ENCODE data around the gene HM13. TPM values are rescaled to one million over a fixed set of nuclear protein-coding genes. Genes with fewer than 3 reads are reported as not detected.

Gene HM13
- total and polyA plus RNA-seq, 2 of the 13 experiments (the other 11 are each of a cell fraction or from before 2014, with no cell fraction given): 118 to 243 TPM

GRCh38 chr20:31605902-31606803, 91.9 kb downstream of the HM13 start (continued):
- TF ChIP-seq, protein P1, sequence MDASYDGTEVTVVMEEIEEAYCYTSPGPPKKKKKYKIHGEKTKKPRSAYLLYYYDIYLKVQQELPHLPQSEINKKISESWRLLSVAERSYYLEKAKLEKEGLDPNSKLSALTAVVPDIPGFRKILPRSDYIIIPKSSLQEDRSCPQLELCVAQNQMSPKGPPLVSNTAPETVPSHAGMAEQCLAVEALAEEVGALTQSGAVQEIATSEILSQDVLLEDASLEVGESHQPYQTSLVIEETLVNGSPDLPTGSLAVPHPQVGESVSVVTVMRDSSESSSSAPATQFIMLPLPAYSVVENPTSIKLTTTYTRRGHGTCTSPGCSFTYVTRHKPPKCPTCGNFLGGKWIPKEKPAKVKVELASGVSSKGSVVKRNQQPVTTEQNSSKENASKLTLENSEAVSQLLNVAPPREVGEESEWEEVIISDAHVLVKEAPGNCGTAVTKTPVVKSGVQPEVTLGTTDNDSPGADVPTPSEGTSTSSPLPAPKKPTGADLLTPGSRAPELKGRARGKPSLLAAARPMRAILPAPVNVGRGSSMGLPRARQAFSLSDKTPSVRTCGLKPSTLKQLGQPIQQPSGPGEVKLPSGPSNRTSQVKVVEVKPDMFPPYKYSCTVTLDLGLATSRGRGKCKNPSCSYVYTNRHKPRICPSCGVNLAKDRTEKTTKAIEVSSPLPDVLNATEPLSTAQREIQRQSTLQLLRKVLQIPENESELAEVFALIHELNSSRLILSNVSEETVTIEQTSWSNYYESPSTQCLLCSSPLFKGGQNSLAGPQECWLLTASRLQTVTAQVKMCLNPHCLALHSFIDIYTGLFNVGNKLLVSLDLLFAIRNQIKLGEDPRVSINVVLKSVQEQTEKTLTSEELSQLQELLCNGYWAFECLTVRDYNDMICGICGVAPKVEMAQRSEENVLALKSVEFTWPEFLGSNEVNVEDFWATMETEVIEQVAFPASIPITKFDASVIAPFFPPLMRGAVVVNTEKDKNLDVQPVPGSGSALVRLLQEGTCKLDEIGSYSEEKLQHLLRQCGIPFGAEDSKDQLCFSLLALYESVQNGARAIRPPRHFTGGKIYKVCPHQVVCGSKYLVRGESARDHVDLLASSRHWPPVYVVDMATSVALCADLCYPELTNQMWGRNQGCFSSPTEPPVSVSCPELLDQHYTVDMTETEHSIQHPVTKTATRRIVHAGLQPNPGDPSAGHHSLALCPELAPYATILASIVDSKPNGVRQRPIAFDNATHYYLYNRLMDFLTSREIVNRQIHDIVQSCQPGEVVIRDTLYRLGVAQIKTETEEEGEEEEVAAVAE (CRISPR knock-in tag; IDR thresholded peaks at IDR 0.05; ENCODE audit: borderline replicate concordance): peak; percentile 61; the same call in 1 of the 2 replicates
- TF ChIP-seq HES4 (CRISPR knock-in tag; IDR thresholded peaks at IDR 0.05; ENCODE audit: borderline replicate concordance): no peak
- TF ChIP-seq TCF7 (IDR thresholded peaks at IDR 0.05; ENCODE audit: low read depth): no peak
- peak; percentile 1; the same call in 1 of the 2 replicates for TF ChIP-seq ZNF782 (CRISPR knock-in tag; IDR thresholded peaks at IDR 0.05; ENCODE audit: borderline replicate concordance)
- 0 out of 2 replicates have a peak, but pooled peaks have one; percentile 79 for TF ChIP-seq ZNF513 (CRISPR knock-in tag; conservative IDR thresholded peaks at IDR 0.05)
- peak; percentile 27; the same call in 1 of the 2 replicates for TF ChIP-seq ELF1 (CRISPR knock-in tag; IDR thresholded peaks at IDR 0.05)
- TF ChIP-seq ZNF784 (CRISPR knock-in tag; IDR thresholded peaks at IDR 0.05; ENCODE audit: borderline replicate concordance): peak; percentile 64; the same call in 1 of the 2 replicates
- 0 out of 2 replicates have a peak, but pooled peaks have one; percentile 71 for TF ChIP-seq ZNF816 (CRISPR knock-in tag; IDR thresholded peaks at IDR 0.05; ENCODE audit: borderline replicate concordance)
- TF ChIP-seq THAP8 (CRISPR knock-in tag; IDR thresholded peaks at IDR 0.05; ENCODE audit: borderline replicate concordance): peak; percentile 70; the same call in 1 of the 2 replicates
- TF ChIP-seq, protein P2, sequence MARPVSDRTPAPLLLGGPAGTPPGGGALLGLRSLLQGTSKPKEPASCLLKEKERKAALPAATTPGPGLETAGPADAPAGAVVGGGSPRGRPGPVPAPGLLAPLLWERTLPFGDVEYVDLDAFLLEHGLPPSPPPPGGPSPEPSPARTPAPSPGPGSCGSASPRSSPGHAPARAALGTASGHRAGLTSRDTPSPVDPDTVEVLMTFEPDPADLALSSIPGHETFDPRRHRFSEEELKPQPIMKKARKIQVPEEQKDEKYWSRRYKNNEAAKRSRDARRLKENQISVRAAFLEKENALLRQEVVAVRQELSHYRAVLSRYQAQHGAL (CRISPR knock-in tag; IDR thresholded peaks at IDR 0.05; ENCODE audit: not compliant biosample characterization): peak; percentile 34
- peak; percentile 57 for TF ChIP-seq XRCC5 (optimal IDR thresholded peaks at IDR 0.05; ENCODE audit: low read length)
- no peak for TF ChIP-seq ZNF354B (CRISPR knock-in tag; IDR thresholded peaks at IDR 0.05)
- peak; percentile 92 for TF ChIP-seq AFF4 (CRISPR knock-in tag; IDR thresholded peaks at IDR 0.05)

All from HepG2 (cell line).